GM19043 (cell line): ENCODE results near the gene CC2D1A.
"Not testable (repeated sequence)": the region's sequence is repeated elsewhere in the genome, so short reads cannot be mapped to it uniquely, and the experiment has no call there.

Experiments
- ATAC-seq: cut with Tn5 transposase; IDR thresholded peaks from one replicate; pipeline ENCODE4 v1.9.1; 2021; ENCODE audit warnings: low read depth; ENCODE audit not compliant: unreplicated experiment

CC2D1A gene

GRCh38 chr19:13959962-13960862 lies 54.2 kb downstream of the CC2D1A start:
- no peak for ATAC-seq

DNA sequence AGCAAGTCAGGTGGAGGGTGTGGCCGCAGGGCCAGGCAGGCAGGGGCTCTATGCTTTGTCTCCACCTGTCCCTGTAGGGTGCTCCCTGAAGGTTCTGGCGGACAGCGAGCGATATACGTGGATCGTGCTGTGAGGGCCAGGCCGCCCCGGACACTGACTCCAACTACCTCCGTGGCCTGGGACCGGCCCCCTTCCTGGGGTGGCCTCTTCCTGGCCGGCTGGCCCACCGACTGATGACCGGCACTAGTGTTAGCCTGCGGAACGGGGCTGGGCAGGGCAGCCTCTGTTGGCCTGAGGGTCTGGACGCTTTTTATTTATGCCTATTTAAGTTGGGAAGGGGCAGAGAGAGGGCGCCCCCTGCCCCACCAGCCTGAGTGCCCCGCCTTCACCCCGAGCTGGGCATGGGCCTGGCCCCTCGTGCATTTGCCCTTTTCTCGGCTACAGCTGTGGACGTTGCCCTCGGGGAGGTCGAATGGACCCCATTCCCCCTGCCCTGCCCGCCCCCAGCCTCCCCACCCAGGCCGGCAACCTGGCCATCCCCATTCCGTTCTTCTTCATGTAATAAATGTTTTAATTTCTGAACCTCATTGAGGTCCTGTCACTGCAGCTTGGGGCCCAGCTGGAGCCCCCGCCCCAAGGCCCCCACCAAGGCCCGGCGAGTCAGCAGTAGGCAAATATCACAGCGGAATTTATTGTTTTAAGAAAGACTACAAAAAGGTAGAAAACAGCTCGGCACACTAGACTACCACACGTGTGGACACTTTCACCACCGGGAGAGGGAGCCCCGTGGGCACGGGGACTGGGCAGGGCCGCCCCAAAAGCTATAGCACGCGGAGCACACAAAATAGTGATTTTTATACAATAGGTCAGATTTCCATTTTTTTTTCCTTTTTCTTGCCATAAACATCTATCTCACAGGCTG lies 55.1 kb downstream of the CC2D1A start:
- no peak for ATAC-seq

- no peak for ATAC-seq
Measured at GRCh38 chr19:13961826-13962698, 56.1 kb downstream of the CC2D1A start.

DNA sequence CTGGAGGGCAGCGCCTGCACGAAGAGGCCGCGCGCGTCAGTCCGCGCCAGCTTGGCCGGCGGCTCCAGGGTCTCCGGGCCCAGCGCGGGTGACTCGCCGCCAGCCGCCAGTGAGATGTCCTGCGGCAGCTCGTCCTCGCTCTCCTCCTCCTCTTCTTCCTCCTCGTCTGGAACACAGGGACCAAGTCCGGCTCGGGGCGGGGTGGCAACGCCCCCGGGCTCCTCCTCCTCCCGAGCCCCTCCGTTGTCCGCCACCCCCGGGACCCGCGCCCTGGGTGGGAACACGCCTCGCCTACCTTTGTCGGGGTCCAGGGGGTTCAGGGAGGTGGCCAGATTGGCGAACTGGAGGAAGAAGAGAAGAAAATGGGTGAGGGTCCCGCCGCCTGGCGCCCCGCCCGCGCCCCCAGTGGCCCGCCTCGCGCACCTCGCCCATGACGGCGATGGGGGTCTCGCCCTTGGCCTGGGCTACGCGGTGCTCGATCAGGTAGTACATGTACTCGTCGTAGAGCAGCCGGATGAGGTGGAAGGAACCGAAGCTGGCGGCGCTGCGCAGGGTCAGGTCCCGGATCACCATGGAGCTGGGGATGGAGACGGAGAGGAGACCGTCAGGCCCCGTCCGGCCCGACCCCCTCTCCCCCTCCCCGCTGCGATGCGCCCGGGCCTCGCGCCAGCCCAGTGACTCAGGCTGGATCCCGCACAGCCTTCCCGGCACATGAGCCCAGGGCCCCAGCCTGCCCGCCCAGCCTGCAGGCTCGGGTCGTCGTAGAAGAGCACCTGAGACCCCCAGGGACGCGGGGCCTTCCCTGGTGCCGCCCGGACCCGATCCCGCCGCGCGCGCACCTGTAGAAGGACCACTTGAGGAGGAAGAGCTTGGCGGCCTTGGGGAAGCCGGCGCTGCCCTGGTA lies 57.0 kb downstream of the CC2D1A start:
- ATAC-seq, result no peak

DNA sequence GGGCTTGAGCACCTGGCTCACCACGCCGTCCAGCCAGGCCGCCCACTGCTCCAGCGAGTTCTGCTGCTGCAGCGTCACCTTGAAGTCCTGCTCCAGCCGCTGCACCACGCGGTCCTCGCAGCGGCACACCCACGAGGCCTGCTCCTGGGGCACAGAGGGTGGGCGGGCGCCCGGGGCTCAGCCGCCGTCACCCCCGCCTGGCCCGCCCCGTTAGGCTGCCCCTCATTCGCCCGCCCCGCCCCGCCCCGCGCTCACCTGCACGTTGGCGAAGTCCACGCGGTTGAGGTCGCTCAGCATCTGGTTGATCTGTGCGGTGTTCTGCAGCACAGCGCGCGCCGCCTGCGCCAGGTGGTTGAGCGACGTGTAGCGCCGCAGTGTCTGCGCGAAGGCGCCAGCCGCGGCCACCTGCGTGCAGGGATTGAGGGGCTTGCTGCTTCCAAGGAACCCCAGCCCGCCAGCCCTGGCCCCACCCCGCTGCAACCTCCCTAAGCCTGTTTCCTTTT lies 57.7 kb downstream of the CC2D1A start:
- ATAC-seq, result no peak

DNA sequence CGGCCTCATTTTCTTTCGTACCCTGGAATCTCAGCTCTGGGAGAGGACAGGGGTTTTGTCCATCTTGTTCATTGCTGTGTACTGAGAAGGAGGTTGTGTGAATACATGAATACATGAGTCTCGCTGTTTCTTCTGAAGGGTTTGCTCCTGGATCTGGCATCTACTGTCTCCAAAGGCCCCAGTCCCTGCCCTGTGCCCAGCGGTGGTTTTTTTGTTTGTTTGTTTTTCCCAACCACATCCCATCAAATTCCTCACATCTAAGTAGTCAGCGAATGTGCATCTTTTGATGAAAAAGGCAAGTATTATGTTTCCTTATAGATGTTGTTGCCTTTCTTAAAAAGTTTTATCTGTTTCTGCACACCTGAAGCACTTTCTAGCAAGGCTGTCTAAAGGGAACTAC lies 58.8 kb downstream of the CC2D1A start:
- ATAC-seq, result no peak

- ATAC-seq, result no peak
Measured at GRCh38 chr19:13965377-13965896, 59.4 kb downstream of the CC2D1A start.

DNA sequence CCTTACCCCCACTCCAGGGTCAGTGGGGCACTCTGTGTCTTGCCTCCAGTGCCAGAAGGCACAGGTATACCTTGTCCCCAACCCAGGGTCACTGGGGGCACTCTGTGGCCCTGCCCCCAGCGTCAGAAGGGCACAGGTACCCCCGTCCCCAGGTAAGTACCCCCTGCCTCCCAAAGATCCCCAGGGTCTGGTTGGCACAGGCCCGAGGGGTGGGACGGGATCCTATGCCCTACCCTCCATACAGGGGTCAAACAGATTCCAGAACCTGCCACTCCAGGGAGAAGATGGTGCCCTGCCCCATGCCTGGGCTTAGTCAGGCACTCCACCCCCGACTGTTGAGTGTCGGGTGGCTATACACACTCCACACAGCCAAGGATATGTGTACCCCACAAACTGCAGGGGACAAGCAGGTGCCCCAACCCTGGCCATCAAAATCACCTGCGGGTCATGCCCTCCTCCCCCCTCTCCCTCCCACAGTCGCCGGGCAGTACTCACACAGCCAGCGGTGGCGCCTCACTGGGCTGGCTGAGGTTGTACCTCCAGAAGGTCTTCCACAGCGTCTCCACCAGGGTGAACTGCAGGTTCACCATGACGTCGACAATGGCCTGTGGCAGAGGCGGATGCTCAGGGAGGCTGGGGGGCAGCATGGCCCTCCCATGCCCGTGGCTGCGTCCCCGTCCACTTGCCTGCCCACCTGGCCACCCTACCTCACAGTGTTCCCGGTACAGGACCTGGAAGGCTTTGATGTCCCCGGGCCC lies 60.1 kb downstream of the CC2D1A start:
- no peak for ATAC-seq

GRCh38 chr19:13966684-13967128 lies 60.7 kb downstream of the CC2D1A start:
- no peak for ATAC-seq

DNA sequence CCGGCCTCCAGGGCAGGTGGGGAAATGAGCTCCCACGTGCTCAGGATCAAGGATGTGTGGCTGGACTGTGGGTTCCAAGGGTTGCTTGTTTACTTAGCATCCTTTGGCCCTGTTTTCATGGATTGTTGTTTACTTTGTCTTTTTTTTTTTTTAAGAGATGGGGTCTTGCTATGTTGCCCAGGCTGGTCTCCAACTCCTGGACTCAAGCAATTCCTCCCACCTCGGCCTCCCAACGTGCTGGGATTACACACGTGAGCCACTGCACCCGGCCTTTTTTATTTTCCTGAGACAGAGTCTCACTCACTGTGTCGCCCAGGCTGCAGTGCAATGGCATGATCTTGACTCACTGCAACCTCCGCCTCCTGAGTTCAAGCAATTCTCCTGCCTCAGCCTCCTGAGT lies 61.2 kb downstream of the CC2D1A start:
- not testable (repeated sequence) for ATAC-seq

- ATAC-seq, result no peak
Measured at GRCh38 chr19:13968383-13968935, 62.5 kb downstream of the CC2D1A start.

DNA sequence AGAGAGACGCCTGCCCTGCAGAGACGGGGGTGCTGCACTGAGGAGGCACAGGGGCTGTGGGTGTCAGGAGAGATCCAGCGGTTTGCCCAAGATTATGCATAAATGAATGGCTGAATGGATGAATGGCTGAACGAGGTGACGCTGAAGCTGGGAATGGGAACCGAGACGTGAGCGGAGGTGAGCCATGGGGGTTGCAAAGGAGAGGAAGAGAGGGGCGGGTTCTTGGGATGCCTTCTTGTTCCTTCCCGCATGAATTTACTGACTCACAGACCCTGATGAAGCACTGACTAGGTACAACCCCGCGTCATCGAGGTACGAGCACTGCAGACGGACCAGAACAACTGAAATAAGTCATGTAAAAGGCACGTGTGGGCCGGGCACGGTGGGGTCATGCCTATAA lies 63.0 kb downstream of the CC2D1A start:
- no peak for ATAC-seq

GRCh38 chr19:13969897-13970296 lies 63.9 kb downstream of the CC2D1A start:
- ATAC-seq, result no peak

DNA sequence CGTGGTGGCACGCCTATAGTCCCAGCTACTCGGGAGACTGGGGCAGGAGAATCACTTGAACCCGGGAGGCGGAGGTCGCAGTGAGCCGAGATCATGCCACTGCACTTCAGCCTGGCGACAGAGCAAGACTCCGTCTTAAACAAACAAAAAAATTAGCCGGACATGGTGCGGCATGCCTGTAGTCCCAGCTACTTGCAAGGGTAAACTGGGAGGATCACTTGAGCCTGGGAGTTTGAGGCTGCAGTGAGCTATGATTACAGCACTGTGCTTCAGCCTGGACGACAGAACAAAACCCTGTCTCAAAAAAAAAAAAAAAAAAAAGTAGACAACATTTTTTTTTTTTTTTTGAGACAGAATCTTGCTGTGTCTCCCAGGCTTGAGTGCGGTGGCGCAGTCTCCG lies 65.9 kb downstream of the CC2D1A start:
- ATAC-seq, result not testable (repeated sequence)

GRCh38 chr19:13972368-13973155 lies 66.6 kb downstream of the CC2D1A start:
- no peak for ATAC-seq

GRCh38 chr19:13973479-13973878 lies 67.5 kb downstream of the CC2D1A start:
- ATAC-seq, result not testable (repeated sequence)

DNA sequence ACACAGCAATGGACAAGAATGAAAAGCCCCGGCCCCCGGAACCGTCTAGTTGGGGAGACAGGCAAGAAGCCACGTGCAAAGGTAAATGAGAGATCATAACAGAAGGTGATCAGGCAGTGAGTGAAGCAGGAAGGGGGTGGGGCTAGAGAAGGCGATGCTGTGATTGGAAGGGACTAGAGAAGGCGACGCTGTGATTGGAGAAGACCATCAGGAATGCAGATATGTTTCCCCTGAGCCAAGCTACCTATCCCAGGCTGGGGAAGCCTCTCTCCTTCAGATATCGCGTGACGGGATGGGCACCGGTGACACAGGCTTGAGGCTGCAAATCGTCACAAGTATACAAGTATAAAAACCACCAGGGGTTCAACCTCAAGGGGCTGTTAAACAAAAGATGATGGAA lies 68.1 kb downstream of the CC2D1A start:
- ATAC-seq, result no peak
